Vagina (tissue), 2 donors: ENCODE data around the gene CD58. TPM values are rescaled to one million over a fixed set of nuclear protein-coding genes. Genes with fewer than 3 reads are reported as not detected.
A peak's percentile ranks its signal among the peaks of the same experiment; 100 is the strongest.

ENCODE experiments used
- DNase-seq, 2 donors: peaks; one replicate each; pipeline ENCODE4 v3.0.0-alpha.2; 2017; ENCODE audit errors: extremely low spot score in 2 of 2
- H3K27ac ChIP-seq: fragments of 200-600 bp; sonication (generic); one replicate; pipeline ENCODE4 v1.5.1; 2019
- H3K27me3 ChIP-seq: fragments of 200-600 bp; sonication (generic); one replicate; pipeline ENCODE4 v1.5.1; 2019
- H3K36me3 ChIP-seq, 2 donors: fragments of 200-600 bp; sonication (generic); one replicate each; pipeline ENCODE4 v1.5.1; 2017 to 2019
- H3K4me1 ChIP-seq: fragments of 200-600 bp; sonication (generic); one replicate; pipeline ENCODE4 v1.5.1; 2019
- H3K4me3 ChIP-seq, 2 donors: fragments of 200-600 bp; sonication (generic); 1 replicate in 1 of 2; 2 replicates in 1 of 2; pipeline ENCODE4 v1.5.1; 2016 to 2019
- H3K9me3 ChIP-seq: fragments of 200-600 bp; sonication (generic); one replicate; pipeline ENCODE4 v1.5.1; 2019
- POLR2A ChIP-seq, 2 donors: fragments of 450-650 bp; IDR thresholded peaks; one replicate each; pipeline ENCODE4 v1.6.1; 2017; ENCODE audit warnings: antibody characterized with exemption in 2 of 2, mild to moderate bottlenecking in 2 of 2, moderate library complexity in 2 of 2
- POLR2AphosphoS5 ChIP-seq, 2 donors: sonication (generic); formaldehyde crosslinking; IDR thresholded peaks; one replicate each; pipeline ENCODE4 v1.9.0; 2017; ENCODE audit warnings: antibody characterized with exemption in 2 of 2, mild to moderate bottlenecking in 2 of 2, low read depth in 1 of 2; ENCODE audit not compliant: insufficient read depth in 1 of 2
- intact Hi-C: fragments of 100-400 bp; cut with DNase I; formaldehyde crosslinking; loops from one replicate; pipeline ENCODE4 v1.15.1; 2023
- total RNA-seq: library from RNA; depleted of rRNA; stranded (reverse); fragments of >200 nt; gene quantifications from one replicate; pipeline ENCODE4 v1.2.3, GENCODE V29; 2016
- TF ChIP-seq, protein P1 (sequence below), 3 experiments: fragments of 450-650 bp in 2 of 3; fragments of 200-600 bp in 1 of 3; sonication (generic) in 1 of 3; IDR thresholded peaks; one replicate each; pipeline ENCODE4 v1.5.1; 2017 to 2019; ENCODE audit warnings: antibody characterized with exemption in 3 of 3, mild to moderate bottlenecking in 2 of 3, moderate library complexity in 2 of 3

The CD58 gene
- total RNA-seq, 1 donor from 2014 or later: 54.5 TPM

DNA sequence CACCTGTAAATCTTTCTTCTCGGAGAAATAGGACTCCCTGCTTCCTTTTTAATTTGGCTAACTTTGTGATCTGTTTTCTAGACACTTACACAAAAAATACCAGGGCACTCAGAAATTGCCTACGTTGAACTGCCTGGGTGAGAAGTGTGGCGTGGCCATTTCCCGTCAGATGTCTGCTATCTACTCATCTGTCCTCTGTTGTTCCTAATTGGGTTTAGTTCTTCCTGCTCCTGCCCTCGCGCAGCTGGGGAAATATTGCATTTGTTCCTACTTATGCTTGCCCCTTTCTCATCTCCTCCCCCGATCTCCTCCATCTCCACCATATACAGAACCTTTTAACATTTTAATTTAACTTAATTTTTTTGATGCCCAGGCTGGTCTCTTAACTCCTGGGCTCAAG lies 55.1 kb downstream of the CD58 start:
- H3K27ac ChIP-seq: peak overlapping the region; percentile 55
- H3K9me3 ChIP-seq: no peaks in the 10 kb centered on the region
- H3K4me1 ChIP-seq: no peaks in the 10 kb centered on the region
- no peak for DNase-seq
- TF ChIP-seq, protein P1, sequence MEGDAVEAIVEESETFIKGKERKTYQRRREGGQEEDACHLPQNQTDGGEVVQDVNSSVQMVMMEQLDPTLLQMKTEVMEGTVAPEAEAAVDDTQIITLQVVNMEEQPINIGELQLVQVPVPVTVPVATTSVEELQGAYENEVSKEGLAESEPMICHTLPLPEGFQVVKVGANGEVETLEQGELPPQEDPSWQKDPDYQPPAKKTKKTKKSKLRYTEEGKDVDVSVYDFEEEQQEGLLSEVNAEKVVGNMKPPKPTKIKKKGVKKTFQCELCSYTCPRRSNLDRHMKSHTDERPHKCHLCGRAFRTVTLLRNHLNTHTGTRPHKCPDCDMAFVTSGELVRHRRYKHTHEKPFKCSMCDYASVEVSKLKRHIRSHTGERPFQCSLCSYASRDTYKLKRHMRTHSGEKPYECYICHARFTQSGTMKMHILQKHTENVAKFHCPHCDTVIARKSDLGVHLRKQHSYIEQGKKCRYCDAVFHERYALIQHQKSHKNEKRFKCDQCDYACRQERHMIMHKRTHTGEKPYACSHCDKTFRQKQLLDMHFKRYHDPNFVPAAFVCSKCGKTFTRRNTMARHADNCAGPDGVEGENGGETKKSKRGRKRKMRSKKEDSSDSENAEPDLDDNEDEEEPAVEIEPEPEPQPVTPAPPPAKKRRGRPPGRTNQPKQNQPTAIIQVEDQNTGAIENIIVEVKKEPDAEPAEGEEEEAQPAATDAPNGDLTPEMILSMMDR (IDR thresholded peaks at IDR 0.05): no peak
- no peak for TF ChIP-seq POLR2A (IDR thresholded peaks at IDR 0.05)
- TF ChIP-seq POLR2AphosphoS5 (IDR thresholded peaks at IDR 0.05; ENCODE audit: insufficient read depth in 1 of 2, low read depth in 1 of 2): no peak
- no peaks in the 10 kb centered on the region for H3K36me3 ChIP-seq
- intact Hi-C loops: no loop called here
- H3K4me3 ChIP-seq: no peak overlapping the region
- H3K27me3 ChIP-seq: no peaks in the 10 kb centered on the region

DNA sequence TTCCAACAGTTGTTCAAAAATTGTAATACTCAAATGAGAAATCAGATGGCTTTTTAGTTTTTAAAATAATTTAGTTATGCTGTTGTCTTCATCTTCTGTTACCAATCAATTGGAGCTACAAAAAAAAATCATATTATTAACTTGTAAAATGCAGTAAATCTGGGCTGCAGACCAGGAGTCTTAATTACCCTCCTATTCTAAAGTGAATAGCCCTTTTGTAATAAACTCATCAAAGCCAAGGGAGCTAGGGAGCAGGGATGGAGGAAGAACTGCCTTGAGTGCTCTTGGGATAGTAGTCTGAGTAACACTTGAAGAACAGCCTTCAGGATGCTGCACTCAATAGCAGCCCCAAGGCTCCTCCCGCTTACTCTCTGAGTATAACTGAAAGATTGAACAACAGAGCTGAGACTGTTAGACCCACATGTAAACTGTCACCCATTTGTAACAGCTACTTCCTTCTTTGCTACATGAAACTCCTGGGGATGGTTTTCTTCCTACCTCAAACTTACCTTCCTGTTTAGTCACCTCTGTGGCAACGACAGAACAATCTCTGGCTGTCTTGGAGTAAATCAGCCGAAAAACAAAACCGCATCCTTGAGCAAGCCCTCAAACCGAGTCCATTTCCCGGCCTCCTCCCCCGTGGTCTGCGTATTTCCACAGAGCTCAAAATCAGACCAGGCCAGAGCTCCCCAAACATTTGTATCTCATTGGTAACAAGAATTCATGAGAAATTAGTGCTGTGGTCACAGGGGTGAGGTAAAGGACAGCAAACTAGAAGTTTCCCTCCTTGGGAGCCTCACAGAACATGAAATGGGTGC lies 55.9 kb downstream of the CD58 start:
- TF ChIP-seq, protein P1 (IDR thresholded peaks at IDR 0.05): no peak
- TF ChIP-seq POLR2AphosphoS5 (IDR thresholded peaks at IDR 0.05; ENCODE audit: insufficient read depth in 1 of 2, low read depth in 1 of 2) (no peak), POLR2A (IDR thresholded peaks at IDR 0.05) (no peak)
- Histone ChIP-seq H3K9me3 (no peaks in the 10 kb centered on the region), H3K4me1 (no peaks in the 10 kb centered on the region), H3K4me3 (no peak overlapping the region), H3K27ac (peak overlapping the region; percentile 55), H3K36me3 (no peaks in the 10 kb centered on the region), H3K27me3 (no peaks in the 10 kb centered on the region)
- intact Hi-C loops: no loop called here
- no peak for DNase-seq

DNA sequence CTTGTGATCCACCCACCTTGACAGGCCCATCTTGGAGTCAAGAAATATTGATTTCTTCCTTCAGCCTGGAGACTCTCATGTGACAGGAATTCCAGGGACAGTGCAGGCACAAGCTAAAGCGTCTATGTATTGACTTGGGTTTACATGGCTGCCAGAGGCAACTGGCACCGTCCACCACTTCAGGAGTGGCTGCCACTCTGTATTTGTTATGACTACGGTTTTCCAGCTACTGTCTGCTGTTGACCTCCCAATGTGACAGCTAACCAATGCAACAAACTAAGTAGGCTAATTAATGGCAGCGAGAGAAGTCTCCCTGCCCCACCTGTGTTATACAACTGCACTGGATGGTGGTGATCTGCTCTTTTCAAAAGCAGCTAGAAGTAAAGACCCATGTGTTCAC lies 56.9 kb downstream of the CD58 start:
- TF ChIP-seq POLR2A (IDR thresholded peaks at IDR 0.05) (no peak), POLR2AphosphoS5 (IDR thresholded peaks at IDR 0.05; ENCODE audit: insufficient read depth in 1 of 2, low read depth in 1 of 2) (no peak)
- TF ChIP-seq, protein P1 (IDR thresholded peaks at IDR 0.05): no peak
- no peak overlapping the region for H3K27ac ChIP-seq
- no peak for DNase-seq

DNA sequence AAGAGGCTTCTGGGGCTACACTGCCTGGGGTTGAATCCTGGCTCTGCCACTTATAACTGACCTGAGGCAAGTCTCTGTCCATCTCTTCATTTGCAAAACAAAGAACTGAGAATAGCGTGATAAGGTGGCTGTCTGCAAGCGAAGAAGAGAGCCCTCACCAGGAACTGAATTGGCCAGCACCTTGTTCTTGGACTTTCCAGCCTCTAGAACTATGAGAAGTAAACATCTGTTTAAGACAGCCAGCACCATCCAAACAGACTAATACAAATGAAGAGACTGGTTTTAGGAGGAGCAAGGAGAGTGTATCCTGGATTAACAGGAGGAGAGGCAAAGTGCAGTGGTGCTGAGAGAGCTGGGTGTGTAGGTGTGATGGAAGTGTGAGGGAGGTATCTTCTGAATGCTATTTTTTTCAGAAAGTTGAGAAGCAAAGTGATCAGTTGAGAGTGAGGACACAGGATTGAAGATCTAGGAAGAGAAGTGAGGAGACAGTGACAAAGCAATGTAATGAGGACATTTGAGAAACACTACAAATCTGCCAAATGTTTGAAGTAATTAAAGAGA lies 59.3 kb downstream of the CD58 start:
- Histone ChIP-seq H3K36me3 (no peaks in the 10 kb centered on the region), H3K4me3 (no peak overlapping the region), H3K27me3 (no peaks in the 10 kb centered on the region), H3K27ac (no peak overlapping the region), H3K9me3 (no peaks in the 10 kb centered on the region), H3K4me1 (no peaks in the 10 kb centered on the region)
- no peak for DNase-seq
- intact Hi-C loops: no loop called here
- TF ChIP-seq POLR2A (IDR thresholded peaks at IDR 0.05): no peak
- TF ChIP-seq POLR2AphosphoS5 (IDR thresholded peaks at IDR 0.05; ENCODE audit: insufficient read depth in 1 of 2, low read depth in 1 of 2): no peak
- TF ChIP-seq, protein P1 (IDR thresholded peaks at IDR 0.05): no peak

More for the DNA sequence above, 56.9 kb downstream of the CD58 start:
- H3K4me1 ChIP-seq: no peaks in the 10 kb centered on the region
- H3K9me3 ChIP-seq: no peaks in the 10 kb centered on the region
- H3K27me3 ChIP-seq: no peaks in the 10 kb centered on the region
- H3K4me3 ChIP-seq: no peak overlapping the region
- H3K36me3 ChIP-seq: no peaks in the 10 kb centered on the region
- intact Hi-C loops: no loop called here

DNA sequence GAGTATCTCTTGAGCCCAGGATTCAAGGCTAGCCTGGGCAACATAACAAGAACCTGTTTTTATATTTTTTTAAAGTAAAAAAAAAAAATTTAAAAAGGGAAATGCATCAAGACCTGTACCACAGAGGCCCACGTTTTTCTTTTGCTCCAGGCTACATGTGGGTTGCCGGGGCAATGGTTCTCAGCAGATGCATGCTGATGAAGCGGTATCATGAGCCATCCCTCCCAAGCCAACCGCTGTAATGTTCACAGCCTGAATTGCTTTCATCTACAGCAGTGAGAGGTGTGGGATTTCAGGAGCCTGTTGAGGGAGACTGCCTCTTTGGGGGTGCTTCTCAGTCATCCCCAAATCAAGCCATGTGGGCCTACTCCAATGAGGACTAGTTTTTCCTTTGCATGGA lies 60.5 kb downstream of the CD58 start:
- H3K9me3 ChIP-seq: no peaks in the 10 kb centered on the region
- no peak overlapping the region for H3K4me3 ChIP-seq
- no peak for DNase-seq
- H3K36me3 ChIP-seq: no peaks in the 10 kb centered on the region
- TF ChIP-seq POLR2A (IDR thresholded peaks at IDR 0.05) (no peak), POLR2AphosphoS5 (IDR thresholded peaks at IDR 0.05; ENCODE audit: insufficient read depth in 1 of 2, low read depth in 1 of 2) (no peak)
- TF ChIP-seq, protein P1 (IDR thresholded peaks at IDR 0.05): no peak
- intact Hi-C loops: no loop called here
- no peak overlapping the region for H3K27ac ChIP-seq
- H3K4me1 ChIP-seq: no peaks in the 10 kb centered on the region
- H3K27me3 ChIP-seq: no peaks in the 10 kb centered on the region
